Gastrocnemius medialis (tissue), 4 donors: ENCODE results near the gene PFKP. TPM values are rescaled to one million over a fixed set of nuclear protein-coding genes. Genes with fewer than 3 reads are reported as not detected.

Source experiments
- ATAC-seq, 2 donors: fragments of 150-250 bp; one replicate each; pipeline ENCODE4 v1.9.1; 2016
- DNase-seq, 2 donors: peaks; one replicate each; pipeline ENCODE4 v3.0.0-alpha.2; 2019
- H3K27ac ChIP-seq, 4 donors: fragments of 200-600 bp; sonication (generic); 1 replicate in 1 of 4; 2 replicates in 3 of 4; pipeline ENCODE4 v1.5.1; 2016 to 2018; ENCODE audit warnings: mild to moderate bottlenecking in 2 of 4, moderate library complexity in 1 of 4
- H3K27me3 ChIP-seq, 3 donors: fragments of 200-600 bp; sonication (generic) in 2 of 3; 1 replicate in 1 of 3; 2 replicates in 2 of 3; pipeline versions ENCODE4 v1.5.1 to v1.6.0; 2016 to 2019; ENCODE audit warnings: mild to moderate bottlenecking in 1 of 3, moderate library complexity in 1 of 3
- H3K36me3 ChIP-seq, 2 donors: fragments of 200-600 bp; sonication (generic) in 1 of 2; one replicate each; pipeline ENCODE4 v1.5.1; 2017 to 2018
- H3K4me1 ChIP-seq, 2 donors: fragments of 200-600 bp; sonication (generic) in 1 of 2; one replicate each; pipeline ENCODE4 v1.5.1; 2016 to 2017; ENCODE audit warnings: mild to moderate bottlenecking in 2 of 2
- H3K4me3 ChIP-seq, 4 donors: fragments of 200-600 bp; sonication (generic) in 3 of 4; 1 replicate in 1 of 4; 2 replicates in 3 of 4; pipeline ENCODE4 v1.5.1; 2016 to 2019; ENCODE audit warnings: mild to moderate bottlenecking in 2 of 4
- H3K9me3 ChIP-seq, 3 donors: fragments of 200-600 bp; sonication (generic) in 2 of 3; 1 replicate in 1 of 3; 2 replicates in 2 of 3; pipeline ENCODE4 v1.5.1; 2016 to 2019
- CTCF ChIP-seq, 5 experiments: fragments of 450-650 bp in 3 of 5; fragments of 200-600 bp in 2 of 5; sonication (generic) in 2 of 5; IDR thresholded peaks in 4 of 5; conservative IDR thresholded peaks in 1 of 5; 1 replicate in 4 of 5; 2 replicates in 1 of 5; pipeline ENCODE4 v1.5.1; 2016 to 2019; ENCODE audit warnings: antibody characterized with exemption in 5 of 5, mild to moderate bottlenecking in 3 of 5, moderate library complexity in 3 of 5
- POLR2A ChIP-seq, 2 donors: fragments of 450-650 bp; IDR thresholded peaks; one replicate each; pipeline ENCODE4 v1.6.1; 2017; ENCODE audit warnings: antibody characterized with exemption in 2 of 2, mild to moderate bottlenecking in 2 of 2, moderate library complexity in 2 of 2
- in situ Hi-C, 4 donors: fragments of 200-750 bp; cut with MboI; loops; one replicate each; pipeline versions ENCODE4 v1.15.0 to v1.8.0; 2017; ENCODE audit warnings: low sequenced_read_pairs in 4 of 4
- intact Hi-C: fragments of 100-400 bp; cut with DNase I; formaldehyde crosslinking; loops from one replicate; pipeline ENCODE4 v1.15.1; 2023; ENCODE audit warnings: low total_unique reads
- total RNA-seq, 4 donors: library from RNA; depleted of rRNA; stranded (reverse); fragments of >200 nt; gene quantifications; one replicate each; pipeline versions ENCODE4 v1.1.0 to v1.2.3, GENCODE V29; 2016

The PFKP gene
- total RNA-seq, 4 donors from 2014 or later = 21.3 to 171 (median 38.9) TPM

GRCh38 chr10:3090388-3090787 is 23.0 kb downstream of the PFKP start:
- in situ Hi-C loops = no loop called here
- TF ChIP-seq CTCF (IDR thresholded peaks at IDR 0.05 in 4 of 5, conservative IDR thresholded peaks at IDR 0.05 in 1 of 5) = no peak
- no peak for TF ChIP-seq POLR2A (IDR thresholded peaks at IDR 0.05)
- Histone ChIP-seq H3K27ac (no peak overlapping the region), H3K4me3 (no peak overlapping the region), H3K27me3 (no peaks in the 10 kb centered on the region), H3K4me1 (peaks cover 0 to 15% of the 10 kb centered on the region in 2 donors), H3K36me3 (no peaks in the 10 kb centered on the region), H3K9me3 (no peaks in the 10 kb centered on the region)
- intact Hi-C loops = no loop called here
- no peak for ATAC-seq
- no peak for DNase-seq

- no peak for TF ChIP-seq POLR2A (IDR thresholded peaks at IDR 0.05)
- no peak for TF ChIP-seq CTCF (IDR thresholded peaks at IDR 0.05 in 4 of 5, conservative IDR thresholded peaks at IDR 0.05 in 1 of 5)
Observed at GRCh38 chr10:3090914-3091787, 23.8 kb downstream of the PFKP start.

GRCh38 chr10:3091921-3092320 is 24.6 kb downstream of the PFKP start:
- no peak for ATAC-seq
- Histone ChIP-seq H3K4me1 (peaks cover 0 to 27% of the 10 kb centered on the region in 2 donors), H3K4me3 (no peak overlapping the region), H3K36me3 (no peaks in the 10 kb centered on the region), H3K27ac (no peak overlapping the region), H3K27me3 (no peaks in the 10 kb centered on the region), H3K9me3 (no peaks in the 10 kb centered on the region)
- intact Hi-C loops = no loop called here
- in situ Hi-C loops = no loop called here
- DNase-seq = no peak
- TF ChIP-seq POLR2A (IDR thresholded peaks at IDR 0.05) = no peak
- TF ChIP-seq CTCF (IDR thresholded peaks at IDR 0.05 in 4 of 5, conservative IDR thresholded peaks at IDR 0.05 in 1 of 5) = no peak

More at GRCh38 chr10:3090914-3091787, 23.8 kb downstream of the PFKP start:
- in situ Hi-C loops = no loop called here
- ATAC-seq = peak in 1 of 2 donors; percentile 38
- H3K4me1 ChIP-seq = peaks cover 0 to 22% of the 10 kb centered on the region in 2 donors
- DNase-seq = no peak
- H3K4me3 ChIP-seq = no peak overlapping the region
- intact Hi-C loops = no loop called here
- no peaks in the 10 kb centered on the region for H3K27me3 ChIP-seq
- H3K9me3 ChIP-seq = no peaks in the 10 kb centered on the region
- H3K36me3 ChIP-seq = no peaks in the 10 kb centered on the region
- no peak overlapping the region for H3K27ac ChIP-seq

- Histone ChIP-seq H3K4me1 (peaks cover 0 to 27% of the 10 kb centered on the region in 2 donors), H3K27me3 (no peaks in the 10 kb centered on the region), H3K27ac (peak overlapping the region in 1 of 4 donors; percentile 69), H3K9me3 (no peaks in the 10 kb centered on the region), H3K4me3 (no peak overlapping the region), H3K36me3 (no peaks in the 10 kb centered on the region)
- in situ Hi-C loops = no loop called here
- no peak for TF ChIP-seq CTCF (IDR thresholded peaks at IDR 0.05 in 4 of 5, conservative IDR thresholded peaks at IDR 0.05 in 1 of 5)
- TF ChIP-seq POLR2A (IDR thresholded peaks at IDR 0.05) = no peak
- no peak for ATAC-seq
- DNase-seq = no peak
- intact Hi-C loops = no loop called here
Observed at GRCh38 chr10:3093996-3094395, 26.6 kb downstream of the PFKP start.
